Effector CD8-positive, alpha-beta T cell (primary cell): ENCODE results near the gene DIAPH2.
"Not testable (repeated sequence)": the region's sequence is repeated elsewhere in the genome, so short reads cannot be mapped to it uniquely, and the experiment has no call there.

Experiments
- DNase-seq: peaks from one replicate; lab custom pipeline; 2025; lab: John Stamatoyannopoulos, UW
- total RNA-seq, 4 experiments: gene quantifications; one replicate each; lab custom pipeline; 2026; lab: John Stamatoyannopoulos, UW

Gene DIAPH2
- total RNA-seq, result 23.0 to 31.0 (median 25.0) reads per million in 4 experiments

- DNase-seq, result peak; percentile 49
Measured at GRCh38 chrX:96684339-96685209, at the start of gene DIAPH2. DIAPH2 (plus strand) TSS chrX:96684842.

GRCh38 chrX:96650023-96650422 lies 34.6 kb upstream of the DIAPH2 start:
- no peak for DNase-seq

GRCh38 chrX:96655947-96656623 lies 28.6 kb upstream of the DIAPH2 start:
- no peak for DNase-seq

GRCh38 chrX:96682516-96682915 lies 2.1 kb upstream of the DIAPH2 start:
- no peak for DNase-seq

GRCh38 chrX:96683997-96684338 lies 674 bp upstream of the DIAPH2 start:
- no peak for DNase-seq

- no peak for DNase-seq
Measured at GRCh38 chrX:96685210-96686099, 813 bp downstream of the DIAPH2 start.

GRCh38 chrX:96687776-96688175 lies 3.1 kb downstream of the DIAPH2 start:
- DNase-seq, result no peak

- DNase-seq, result no peak
Measured at GRCh38 chrX:96688789-96689188, 4.1 kb downstream of the DIAPH2 start.

GRCh38 chrX:96689991-96690390 lies 5.3 kb downstream of the DIAPH2 start:
- no peak for DNase-seq

- DNase-seq, result no peak
Measured at GRCh38 chrX:96692454-96692853, 7.8 kb downstream of the DIAPH2 start.

GRCh38 chrX:96692890-96693289 lies 8.2 kb downstream of the DIAPH2 start:
- no peak for DNase-seq

- no peak for DNase-seq
Measured at GRCh38 chrX:96693407-96693806, 8.8 kb downstream of the DIAPH2 start.

- DNase-seq, result no peak
Measured at GRCh38 chrX:96696462-96696861, 11.8 kb downstream of the DIAPH2 start.

- DNase-seq, result no peak
Measured at GRCh38 chrX:96700625-96701024, 16.0 kb downstream of the DIAPH2 start.

- no peak for DNase-seq
Measured at GRCh38 chrX:96703379-96703778, 18.7 kb downstream of the DIAPH2 start.

GRCh38 chrX:96703816-96704215 lies 19.2 kb downstream of the DIAPH2 start:
- no peak for DNase-seq

GRCh38 chrX:96704629-96705028 lies 20.0 kb downstream of the DIAPH2 start:
- no peak for DNase-seq

- DNase-seq, result no peak
Measured at GRCh38 chrX:96705905-96706304, 21.3 kb downstream of the DIAPH2 start.

GRCh38 chrX:96707804-96708203 lies 23.2 kb downstream of the DIAPH2 start:
- DNase-seq, result no peak

- DNase-seq, result no peak
Measured at GRCh38 chrX:96710031-96710430, 25.4 kb downstream of the DIAPH2 start.

- DNase-seq, result no peak
Measured at GRCh38 chrX:96713303-96713702, 28.7 kb downstream of the DIAPH2 start.

- not testable (repeated sequence) for DNase-seq
Measured at GRCh38 chrX:96714393-96714792, 29.8 kb downstream of the DIAPH2 start.
